ENCODE data around the gene SMARCAL1.

DNA sequence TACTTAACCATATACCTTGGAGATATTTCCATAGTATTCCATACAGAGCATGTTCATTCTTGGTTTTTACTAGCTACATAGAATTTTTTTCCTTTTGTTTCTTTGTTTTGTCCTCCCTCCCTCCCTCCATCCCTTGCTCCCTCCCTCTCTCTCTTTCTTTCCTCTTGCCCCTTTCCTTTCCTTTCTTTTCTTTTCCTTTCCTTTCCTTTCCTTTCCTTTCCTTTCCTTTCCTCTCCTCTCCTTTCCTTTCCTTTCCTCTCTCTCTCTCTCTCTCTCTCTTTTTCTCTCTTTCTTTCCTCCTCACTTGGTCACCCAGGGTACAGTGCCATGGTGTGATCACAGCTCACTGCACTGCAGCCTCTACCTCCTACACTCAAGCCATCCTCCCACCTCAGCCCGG, 114.7 kb downstream of the SMARCAL1 start:
- TF ChIP-seq, protein P1, sequence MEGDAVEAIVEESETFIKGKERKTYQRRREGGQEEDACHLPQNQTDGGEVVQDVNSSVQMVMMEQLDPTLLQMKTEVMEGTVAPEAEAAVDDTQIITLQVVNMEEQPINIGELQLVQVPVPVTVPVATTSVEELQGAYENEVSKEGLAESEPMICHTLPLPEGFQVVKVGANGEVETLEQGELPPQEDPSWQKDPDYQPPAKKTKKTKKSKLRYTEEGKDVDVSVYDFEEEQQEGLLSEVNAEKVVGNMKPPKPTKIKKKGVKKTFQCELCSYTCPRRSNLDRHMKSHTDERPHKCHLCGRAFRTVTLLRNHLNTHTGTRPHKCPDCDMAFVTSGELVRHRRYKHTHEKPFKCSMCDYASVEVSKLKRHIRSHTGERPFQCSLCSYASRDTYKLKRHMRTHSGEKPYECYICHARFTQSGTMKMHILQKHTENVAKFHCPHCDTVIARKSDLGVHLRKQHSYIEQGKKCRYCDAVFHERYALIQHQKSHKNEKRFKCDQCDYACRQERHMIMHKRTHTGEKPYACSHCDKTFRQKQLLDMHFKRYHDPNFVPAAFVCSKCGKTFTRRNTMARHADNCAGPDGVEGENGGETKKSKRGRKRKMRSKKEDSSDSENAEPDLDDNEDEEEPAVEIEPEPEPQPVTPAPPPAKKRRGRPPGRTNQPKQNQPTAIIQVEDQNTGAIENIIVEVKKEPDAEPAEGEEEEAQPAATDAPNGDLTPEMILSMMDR (conservative IDR thresholded peaks at IDR 0.05): no peak
- no peak for TF ChIP-seq EZH2 (IDR thresholded peaks at IDR 0.05; ENCODE audit: low read depth)

All from PC-9 (cell line).